ENCODE data around the gene DLG2.

- TF ChIP-seq POLR2AphosphoS5 (IDR thresholded peaks at IDR 0.05; ENCODE audit: low read depth, low read length) (no peak), TAF1 (IDR thresholded peaks at IDR 0.05; ENCODE audit: borderline replicate concordance, insufficient read depth, low read length) (no peak), REST (IDR thresholded peaks at IDR 0.05; ENCODE audit: insufficient read depth in 1 of 2, low read depth in 2 of 2, low read length in 2 of 2) (no peak)
These were observed 798.5 kb downstream of the DLG2 start for GRCh38 chr11:84828616-84829015.
